Cardiac septum (tissue), 1 donor: ENCODE data around the gene ESYT2. TPM values are rescaled to one million over a fixed set of nuclear protein-coding genes. Genes with fewer than 3 reads are reported as not detected.
"Not testable (repeated sequence)": the region's sequence is repeated elsewhere in the genome, so short reads cannot be mapped to it uniquely, and the experiment has no call there.

ENCODE experiments used
- DNase-seq: peaks from one replicate; pipeline ENCODE4 v3.0.0-alpha.2; 2020; ENCODE audit warnings: low spot score
- intact Hi-C: fragments of 100-400 bp; cut with DNase I; formaldehyde crosslinking; loops from one replicate; pipeline ENCODE4 v1.14.0; 2022
- total RNA-seq: library from RNA; stranded (reverse); fragmentation: NEBNext Ultra II Directional; extraction: Animal tissue kit (Norgen Biotek cat#: 25700); gene quantifications from one replicate; pipeline ENCODE4 v1.2.1, GENCODE V29; 2021
- donor health status: DM: no; HTN: no; CAD: no.

Gene ESYT2
- total RNA-seq, 1 donor from 2014 or later, result 45.6 TPM

DNA sequence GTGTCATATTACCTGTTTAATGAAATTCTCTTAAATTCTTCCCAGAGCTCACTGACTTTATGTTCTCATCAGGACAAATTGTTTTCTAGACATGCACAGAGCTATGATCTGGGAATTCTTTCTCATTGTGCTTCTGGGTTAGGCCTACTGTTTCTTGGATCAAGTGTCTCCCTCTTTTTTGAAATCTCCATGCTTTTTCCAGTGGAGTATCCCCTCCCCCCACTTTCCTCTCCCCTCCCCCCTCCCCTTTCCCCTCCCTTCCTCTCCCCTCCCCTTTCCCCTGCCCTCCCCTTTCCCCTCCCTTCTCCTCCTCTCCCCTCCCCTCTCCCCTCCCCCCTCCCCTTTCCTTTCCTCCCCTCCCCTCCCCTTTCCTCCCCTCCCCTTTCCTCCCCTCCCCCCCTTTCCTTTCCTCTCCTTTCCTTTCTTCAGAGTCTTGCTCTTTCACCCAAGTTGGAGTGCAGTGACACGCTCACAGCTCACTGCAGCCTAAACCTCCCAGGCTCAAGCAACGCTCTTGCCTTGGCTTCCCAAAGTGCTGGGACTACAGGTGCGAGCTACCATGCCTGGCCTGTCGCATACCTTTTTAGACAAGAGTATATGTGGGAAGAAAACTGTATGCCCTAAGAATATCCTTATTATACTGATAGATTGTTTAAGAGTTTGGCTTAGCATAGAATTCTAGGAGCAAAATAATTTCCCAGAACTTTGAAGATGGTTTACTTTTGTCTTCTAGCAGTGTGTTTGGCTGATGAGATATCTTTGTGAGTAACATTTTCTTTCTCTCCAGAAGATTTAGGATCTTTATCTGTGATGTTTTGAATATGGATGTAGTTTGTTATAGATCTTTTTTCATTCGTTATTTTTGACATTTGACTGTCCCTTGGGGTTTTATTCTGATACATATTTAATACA lies 29.5 kb upstream of the ESYT2 start:
- DNase-seq, result no peak
- intact Hi-C loops, result no loop called here

GRCh38 chr7:158856883-158857668 lies 27.8 kb upstream of the ESYT2 start:
- intact Hi-C loops, result loop anchor here (2.0 kb wide), 1 partner anchor 26 kb away; no protein-coding TSS in a partner anchor
- no peak for DNase-seq

GRCh38 chr7:158854681-158855081 lies 25.4 kb upstream of the ESYT2 start:
- intact Hi-C loops, result no loop called here
- no peak for DNase-seq

- no peak for DNase-seq
- intact Hi-C loops, result no loop called here
These were observed 21.3 kb upstream of the ESYT2 start for GRCh38 chr7:158850545-158851102.

GRCh38 chr7:158849768-158850544 lies 20.6 kb upstream of the ESYT2 start:
- no peak for DNase-seq
- intact Hi-C loops, result no loop called here

- intact Hi-C loops, result no loop called here
- DNase-seq, result no peak
These were observed 20.1 kb upstream of the ESYT2 start for GRCh38 chr7:158849442-158849767.

GRCh38 chr7:158847451-158847866 lies 18.1 kb upstream of the ESYT2 start:
- no peak for DNase-seq
- intact Hi-C loops, result no loop called here

DNA sequence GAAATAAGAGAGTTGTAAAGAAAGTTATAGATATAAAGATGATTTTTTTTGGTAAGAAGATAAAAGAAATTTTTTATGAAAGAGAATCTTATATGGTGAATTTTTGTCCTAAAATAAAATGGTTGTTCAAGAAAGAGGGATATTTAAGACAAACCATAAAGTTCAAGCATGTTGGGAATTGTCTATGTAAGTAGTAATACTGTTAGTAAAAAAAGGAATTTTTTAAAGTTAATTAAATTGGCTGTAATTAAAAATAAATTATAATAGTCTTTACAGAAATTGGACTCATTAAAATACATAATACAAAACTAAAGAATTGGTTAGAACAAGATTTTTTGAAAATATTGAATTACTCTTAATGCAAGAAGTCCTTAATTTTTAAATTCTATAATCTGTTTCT lies 17.0 kb upstream of the ESYT2 start:
- DNase-seq, result no peak
- intact Hi-C loops, result no loop called here

- no peak for DNase-seq
- intact Hi-C loops, result no loop called here
These were observed 14.5 kb upstream of the ESYT2 start for GRCh38 chr7:158843771-158844170.

- no peak for DNase-seq
- intact Hi-C loops, result no loop called here
These were observed 13.2 kb upstream of the ESYT2 start for GRCh38 chr7:158842486-158842885.

- DNase-seq, result no peak
- intact Hi-C loops, result no loop called here
These were observed 11.3 kb upstream of the ESYT2 start for GRCh38 chr7:158840604-158841003.

- DNase-seq, intact Hi-C loops: not testable (repeated sequence)
These were observed 9.9 kb upstream of the ESYT2 start for GRCh38 chr7:158839177-158839576.

GRCh38 chr7:158837790-158838637 lies 8.7 kb upstream of the ESYT2 start:
- intact Hi-C loops, result no loop called here
- no peak for DNase-seq

DNA sequence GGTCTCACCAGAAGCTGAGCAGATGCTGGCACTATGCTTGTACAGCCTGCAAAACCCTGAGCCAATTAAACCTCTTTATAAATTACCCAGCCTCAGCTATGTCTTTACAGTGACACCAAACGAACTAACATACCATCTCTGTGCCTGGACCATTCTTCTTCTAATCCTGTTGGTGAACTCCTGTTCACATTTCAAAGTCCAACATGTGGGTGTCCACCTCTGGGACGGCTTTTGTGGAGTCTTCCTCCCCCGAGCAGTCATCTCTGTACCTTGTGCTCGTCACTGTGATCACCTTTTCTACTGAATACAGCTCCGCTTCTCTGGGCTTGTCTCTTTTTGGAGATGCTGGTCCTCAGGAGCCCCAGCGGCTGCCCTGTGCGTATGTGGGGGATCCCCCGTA lies 7.4 kb upstream of the ESYT2 start:
- no peak for DNase-seq
- intact Hi-C loops, result no loop called here

- intact Hi-C loops, result no loop called here
- DNase-seq, result no peak
These were observed 5.8 kb upstream of the ESYT2 start for GRCh38 chr7:158834878-158835784.

DNA sequence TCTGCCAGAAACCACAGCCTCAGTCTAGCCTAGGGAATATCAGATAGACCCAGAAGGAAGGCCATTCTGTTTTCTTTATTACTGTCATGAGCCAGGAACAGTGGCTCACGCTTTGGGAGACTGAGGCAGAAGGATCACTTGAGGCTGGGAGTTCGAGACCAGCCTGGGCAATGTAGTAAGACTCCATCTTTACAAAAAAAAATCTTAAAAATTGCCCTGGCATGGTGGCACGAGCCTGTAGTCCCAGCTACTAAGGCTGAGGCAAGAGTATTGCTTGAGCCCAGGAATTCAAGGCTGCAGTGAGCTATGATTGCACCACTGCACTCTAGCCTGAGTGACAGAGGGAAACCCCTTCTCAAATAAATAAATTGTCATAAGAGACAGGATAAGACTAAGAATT lies 3.7 kb upstream of the ESYT2 start:
- intact Hi-C loops, result no loop called here
- DNase-seq, result no peak

GRCh38 chr7:158831738-158832091 lies 2.4 kb upstream of the ESYT2 start:
- DNase-seq, result no peak
- intact Hi-C loops, result loop anchor here (2.0 kb wide), 1 partner anchor 25 kb away; the partner anchor contains the start of gene DYNC2I1

DNA sequence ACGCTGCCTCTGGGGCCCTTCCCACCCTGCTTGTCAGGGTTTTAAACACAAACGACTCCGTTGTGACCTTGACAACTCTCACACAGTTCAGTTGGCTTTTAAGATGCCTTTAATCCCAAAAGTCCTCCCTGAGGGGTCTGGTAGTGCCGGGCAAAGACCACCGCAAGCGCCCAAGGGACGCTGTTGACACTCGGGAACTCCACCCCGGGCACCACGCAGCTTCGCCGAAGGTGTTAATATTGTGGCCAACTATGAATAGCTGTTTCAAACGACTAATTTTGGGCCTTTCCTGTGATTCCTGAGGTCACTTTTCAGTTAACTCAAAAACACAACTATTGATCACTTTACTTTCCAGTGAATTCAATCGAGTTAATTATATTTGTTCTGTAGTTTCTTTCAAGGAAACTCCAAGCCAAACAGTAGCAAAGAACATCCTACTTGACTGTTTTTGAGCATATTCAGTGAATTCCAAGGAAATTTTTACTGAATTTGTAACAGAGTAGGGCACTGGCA lies 958 bp upstream of the ESYT2 start:
- DNase-seq, result no peak
- intact Hi-C loops, result loop anchor here (2.0 kb wide), 1 partner anchor 27 kb away; the partner anchor contains the start of gene DYNC2I1
